Brain pericyte (primary cell): ENCODE data around the gene AKR1B15.
"Not testable (repeated sequence)": the region's sequence is repeated elsewhere in the genome, so short reads cannot be mapped to it uniquely, and the experiment has no call there.

Experiments
- DNase-seq: peaks from one replicate; pipeline ENCODE4 v3.0.0-alpha.2; 2012; ENCODE audit warnings: low read depth, low spot score

The AKR1B15 gene

DNA sequence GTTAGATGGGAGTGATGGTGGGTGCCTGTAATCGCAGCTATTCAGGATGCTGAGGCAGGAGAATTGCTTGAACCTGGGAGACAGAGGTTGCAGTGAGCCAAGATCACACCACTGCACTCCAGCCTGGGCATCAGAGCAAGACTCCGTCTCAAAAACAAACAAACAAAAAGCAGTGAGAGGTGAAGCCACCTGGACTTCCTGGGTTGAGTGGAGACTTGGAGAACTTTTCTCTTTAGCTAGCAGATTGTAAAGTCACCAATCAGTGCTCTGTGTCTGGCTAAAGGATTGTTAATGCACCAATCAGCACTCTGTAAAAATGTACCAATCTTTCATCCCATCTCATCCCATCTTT lies 14.5 kb downstream of the AKR1B15 start:
- DNase-seq: not testable (repeated sequence)

DNA sequence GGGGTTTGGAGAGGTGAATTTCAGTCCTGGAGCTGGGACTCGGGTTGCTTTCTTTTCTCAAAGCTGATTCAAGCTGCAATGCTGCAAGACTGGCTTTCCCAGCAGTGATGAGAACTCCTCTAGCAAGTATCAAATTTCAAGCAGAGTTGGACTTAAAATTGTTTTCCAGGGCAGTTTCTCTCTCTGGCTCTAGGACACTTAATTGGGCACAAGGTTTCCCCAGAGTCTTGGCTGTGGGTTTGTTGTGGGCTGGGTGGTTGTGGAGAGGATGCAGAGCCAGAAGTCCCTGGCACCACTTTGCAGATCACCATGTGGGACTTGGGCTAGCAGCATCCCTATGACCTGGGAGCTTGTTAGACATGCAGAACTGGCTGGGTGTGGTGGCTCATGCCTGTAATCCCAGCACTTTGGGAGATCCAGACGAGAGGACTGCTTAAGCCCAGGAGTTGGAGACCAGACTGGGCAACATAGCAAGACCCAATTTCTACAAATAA lies 16.8 kb downstream of the AKR1B15 start:
- no peak for DNase-seq

GRCh38 chr7:134567368-134567767 lies 18.5 kb downstream of the AKR1B15 start:
- DNase-seq: no peak

- not testable (repeated sequence) for DNase-seq
These were observed 21.1 kb downstream of the AKR1B15 start for GRCh38 chr7:134569962-134570361.

- no peak for DNase-seq
These were observed 22.2 kb downstream of the AKR1B15 start for GRCh38 chr7:134571101-134571500.

DNA sequence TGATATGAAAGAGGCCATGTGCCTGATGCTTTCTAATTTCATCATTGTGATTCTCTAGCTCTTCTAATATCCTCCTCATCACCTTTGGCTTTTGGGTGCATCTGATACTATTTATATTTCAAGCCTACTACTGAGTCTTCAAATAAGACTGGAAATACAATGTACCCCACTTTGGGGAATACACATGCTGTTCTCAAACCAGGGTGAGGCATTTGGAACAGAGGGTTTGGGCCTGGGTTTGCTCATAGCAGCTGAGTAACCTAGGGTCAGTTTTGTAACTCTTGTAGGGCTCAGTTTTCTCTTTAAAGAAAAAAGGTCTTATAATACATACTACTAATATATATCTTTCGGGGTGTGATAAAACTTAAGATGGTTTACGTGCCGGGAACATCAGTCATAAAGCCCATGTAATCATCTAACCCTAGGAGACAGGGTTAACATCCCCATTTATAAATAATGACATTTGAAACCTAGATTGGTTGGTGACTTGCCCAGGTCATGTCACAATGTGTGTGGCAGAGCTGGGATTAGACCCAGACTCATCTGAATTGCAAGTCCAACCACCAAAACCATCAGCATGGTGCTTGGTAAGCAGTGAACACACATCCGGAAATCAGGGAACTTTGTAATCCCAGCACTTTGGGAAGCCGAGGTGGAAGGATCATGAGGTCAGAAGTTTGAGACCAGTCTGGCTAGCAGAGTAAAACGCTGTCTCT lies 23.0 kb downstream of the AKR1B15 start:
- no peak for DNase-seq

GRCh38 chr7:134574322-134574721 lies 25.4 kb downstream of the AKR1B15 start:
- DNase-seq: no peak

DNA sequence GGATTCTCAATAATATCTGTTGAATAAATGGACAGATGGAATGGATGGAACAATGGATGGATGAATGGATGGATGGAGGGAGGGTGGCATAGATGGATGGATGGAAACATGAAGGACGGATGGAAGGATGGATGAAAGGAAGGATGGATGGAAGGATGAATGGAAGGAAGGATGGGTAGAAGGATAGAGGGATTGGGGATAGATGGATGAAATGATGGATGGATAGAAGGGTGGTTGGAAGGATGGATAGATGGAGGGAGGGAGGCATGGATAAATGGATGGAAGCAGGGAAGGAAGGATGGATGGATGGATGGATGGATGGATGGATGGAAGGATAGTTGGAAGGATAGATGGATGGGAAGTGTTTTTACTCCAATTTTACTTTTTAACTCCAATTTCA lies 35.4 kb downstream of the AKR1B15 start:
- no peak for DNase-seq

GRCh38 chr7:134585897-134586296 lies 37.0 kb downstream of the AKR1B15 start:
- no peak for DNase-seq

GRCh38 chr7:134587750-134588149 lies 38.8 kb downstream of the AKR1B15 start:
- DNase-seq: no peak

DNA sequence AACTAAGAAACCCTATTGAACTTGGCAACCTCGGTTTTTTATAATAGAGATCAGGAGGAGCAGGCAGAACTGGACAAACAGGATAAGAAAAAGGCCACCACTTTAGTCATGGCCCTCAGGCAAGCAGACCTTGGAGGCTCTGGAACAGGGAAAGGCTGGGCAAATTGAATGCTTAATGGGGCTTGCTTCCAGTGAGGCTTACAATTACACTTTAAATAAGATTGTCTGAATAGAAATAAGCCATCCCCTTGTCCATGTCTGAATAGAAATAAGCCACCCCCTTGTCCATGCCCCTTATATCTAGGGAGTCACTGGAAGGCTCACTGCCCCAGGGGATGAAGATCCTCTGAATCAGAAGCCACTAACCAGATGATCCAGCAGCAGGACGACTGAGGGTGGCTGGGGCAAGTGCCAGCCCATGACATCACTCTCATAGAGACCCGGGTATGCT lies 40.6 kb downstream of the AKR1B15 start:
- no peak for DNase-seq

GRCh38 chr7:134593530-134594392 lies 44.9 kb downstream of the AKR1B15 start:
- no peak for DNase-seq

DNA sequence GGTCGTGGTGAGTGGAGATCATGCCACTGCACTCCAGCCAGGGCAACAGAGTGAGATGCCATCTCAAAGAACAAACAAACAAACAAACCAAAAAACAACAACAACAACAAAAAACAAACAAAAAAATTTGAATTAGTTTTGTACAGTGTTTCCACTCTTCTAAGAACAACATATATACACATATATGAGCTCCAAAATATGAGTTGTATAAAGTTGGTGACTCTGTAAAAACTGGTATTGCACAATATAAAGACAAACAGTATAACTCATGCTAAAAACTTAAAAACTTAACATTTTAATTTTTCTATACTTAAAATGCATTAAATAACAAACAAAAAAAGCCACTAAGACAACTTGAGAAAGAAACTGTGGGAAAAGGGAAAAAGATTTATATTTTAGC lies 46.0 kb downstream of the AKR1B15 start:
- no peak for DNase-seq

- no peak for DNase-seq
These were observed 50.5 kb downstream of the AKR1B15 start for GRCh38 chr7:134599371-134599770.

DNA sequence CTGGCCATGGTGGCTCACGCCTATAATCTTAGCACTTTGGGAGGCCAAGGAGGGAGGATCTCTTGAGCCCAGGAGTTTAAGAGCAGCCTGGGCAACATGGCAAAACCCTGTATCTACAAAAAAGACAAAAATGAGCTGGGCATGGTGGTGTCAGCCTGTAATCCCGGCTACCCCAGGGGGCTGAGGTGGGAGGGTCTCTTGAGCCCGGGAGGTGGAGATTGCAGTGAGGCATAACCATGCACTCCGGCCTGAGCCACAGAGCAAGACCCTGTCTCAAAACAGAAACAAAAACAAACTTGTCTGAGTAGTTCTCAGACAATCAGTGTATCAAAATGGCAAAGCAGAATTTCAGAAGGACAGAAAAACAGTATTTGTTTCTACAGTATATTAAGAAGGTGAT lies 52.5 kb downstream of the AKR1B15 start:
- no peak for DNase-seq

GRCh38 chr7:134602881-134603451 lies 54.1 kb downstream of the AKR1B15 start:
- DNase-seq: no peak

GRCh38 chr7:134605978-134606923 lies 57.3 kb downstream of the AKR1B15 start:
- no peak for DNase-seq

GRCh38 chr7:134611611-134612151 lies 62.8 kb downstream of the AKR1B15 start:
- no peak for DNase-seq

GRCh38 chr7:134612197-134612596 lies 63.3 kb downstream of the AKR1B15 start:
- DNase-seq: no peak

- peak; percentile 88 for DNase-seq
These were observed 64.9 kb downstream of the AKR1B15 start for GRCh38 chr7:134613623-134614347.
